Measurements from ENCODE around the gene ZNF425.
A peak's percentile ranks its signal among the peaks of the same experiment; 100 is the strongest.
"Not testable (repeated sequence)": the region's sequence is repeated elsewhere in the genome, so short reads cannot be mapped to it uniquely, and the experiment has no call there.

ZNF425 gene

DNA sequence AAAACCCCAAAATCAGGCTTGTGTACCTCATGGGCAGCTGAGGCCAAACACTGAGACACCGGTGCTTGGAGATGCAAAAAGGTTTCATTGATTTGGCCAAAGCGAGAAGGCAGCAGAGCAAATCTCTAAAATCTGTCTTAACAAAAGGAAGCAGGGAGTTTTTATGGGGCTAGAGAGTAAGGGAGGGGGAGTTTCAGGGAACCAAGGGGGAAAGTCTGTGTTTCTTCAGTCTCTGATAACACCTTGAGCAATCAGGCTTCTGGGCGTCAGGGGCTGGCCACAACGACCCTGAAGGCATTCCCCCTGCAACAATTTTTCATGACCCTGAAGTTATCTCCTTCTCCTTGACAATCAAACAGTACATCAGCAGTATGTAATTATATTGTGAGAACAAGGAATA is 32.9 kb downstream of the ZNF425 start:
- no peak for DNase-seq (ENCODE audit: extremely low read depth, low read depth)
- TF ChIP-seq, protein P1, sequence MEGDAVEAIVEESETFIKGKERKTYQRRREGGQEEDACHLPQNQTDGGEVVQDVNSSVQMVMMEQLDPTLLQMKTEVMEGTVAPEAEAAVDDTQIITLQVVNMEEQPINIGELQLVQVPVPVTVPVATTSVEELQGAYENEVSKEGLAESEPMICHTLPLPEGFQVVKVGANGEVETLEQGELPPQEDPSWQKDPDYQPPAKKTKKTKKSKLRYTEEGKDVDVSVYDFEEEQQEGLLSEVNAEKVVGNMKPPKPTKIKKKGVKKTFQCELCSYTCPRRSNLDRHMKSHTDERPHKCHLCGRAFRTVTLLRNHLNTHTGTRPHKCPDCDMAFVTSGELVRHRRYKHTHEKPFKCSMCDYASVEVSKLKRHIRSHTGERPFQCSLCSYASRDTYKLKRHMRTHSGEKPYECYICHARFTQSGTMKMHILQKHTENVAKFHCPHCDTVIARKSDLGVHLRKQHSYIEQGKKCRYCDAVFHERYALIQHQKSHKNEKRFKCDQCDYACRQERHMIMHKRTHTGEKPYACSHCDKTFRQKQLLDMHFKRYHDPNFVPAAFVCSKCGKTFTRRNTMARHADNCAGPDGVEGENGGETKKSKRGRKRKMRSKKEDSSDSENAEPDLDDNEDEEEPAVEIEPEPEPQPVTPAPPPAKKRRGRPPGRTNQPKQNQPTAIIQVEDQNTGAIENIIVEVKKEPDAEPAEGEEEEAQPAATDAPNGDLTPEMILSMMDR (IDR thresholded peaks at IDR 0.05; ENCODE audit: low read depth, low read length, missing control alignments) = no peak
- no peak overlapping the region for H3K4me3 ChIP-seq (replicated peaks; ENCODE audit: low read depth, low read length)

DNA sequence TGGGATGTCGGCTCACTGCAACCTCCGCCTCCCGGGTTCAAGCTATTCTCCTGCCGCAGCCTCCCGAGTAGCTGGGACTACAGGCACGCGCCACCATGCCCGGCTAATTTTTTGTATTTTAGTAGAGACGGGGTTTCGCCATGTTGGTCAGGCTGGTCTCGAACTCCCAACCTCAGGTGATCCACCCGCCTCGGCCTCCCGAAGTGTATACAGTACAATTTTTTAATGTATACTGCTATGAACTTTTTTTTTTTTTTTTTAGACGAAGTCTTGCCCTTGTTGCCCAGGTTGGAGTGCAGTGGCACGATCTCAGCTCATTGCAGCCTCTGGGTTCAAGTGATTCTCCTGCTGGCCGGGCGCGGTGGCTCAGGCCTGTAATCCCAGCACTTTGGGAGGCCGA is 33.9 kb downstream of the ZNF425 start:
- DNase-seq (ENCODE audit: extremely low read depth, low read depth); H3K4me3 ChIP-seq (replicated peaks; ENCODE audit: low read depth, low read length): not testable (repeated sequence)

DNA sequence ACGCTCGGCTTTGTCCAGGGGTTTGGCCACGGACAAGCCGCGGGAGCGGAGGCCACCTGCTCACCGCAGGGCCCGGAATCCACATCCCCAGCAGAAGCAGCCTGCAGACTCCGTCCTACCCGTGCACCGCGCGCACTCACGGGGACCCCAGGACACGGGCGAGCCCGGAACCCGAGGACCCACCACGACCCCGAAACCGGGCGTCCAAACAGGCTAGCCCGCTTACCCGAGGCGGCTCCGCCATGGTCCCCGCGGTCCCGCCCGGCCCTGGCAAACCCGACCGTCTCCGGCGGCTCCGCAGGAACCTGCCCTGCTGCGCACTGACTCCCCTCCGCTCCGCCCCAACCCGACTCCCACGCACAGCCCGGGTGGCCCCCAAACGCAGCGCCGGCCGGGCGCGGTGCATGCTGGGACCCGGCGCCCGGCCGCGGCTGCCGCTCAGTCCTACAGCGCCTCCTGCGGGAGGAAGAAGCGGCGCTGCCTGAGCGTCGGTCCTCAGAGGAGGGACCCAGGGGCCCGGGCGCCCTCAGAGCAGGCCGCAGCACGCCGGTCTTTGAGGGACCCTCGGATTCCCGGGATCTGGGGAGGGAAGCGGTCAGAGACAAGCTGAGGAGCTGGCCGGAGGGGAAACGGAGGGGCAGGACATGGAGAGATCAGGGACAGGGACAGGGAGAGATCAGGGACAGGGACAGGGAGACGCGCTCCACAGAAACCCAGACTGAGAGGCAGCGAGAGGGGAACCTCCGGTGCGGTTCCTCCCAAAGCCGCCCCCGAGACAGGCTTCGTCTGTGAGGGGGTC is 35.5 kb downstream of the ZNF425 start, which contains the start of gene ZNF786:
Gene ZNF786 (minus strand): TSS at position 322 of the 799 bp plus-strand sequence. CDS start 78 bp downstream, at position 244.
- DNase-seq (ENCODE audit: extremely low read depth, low read depth) = peak; percentile 53
- peak within 1 kb of the TSS; percentile 80 for H3K4me3 ChIP-seq (replicated peaks; ENCODE audit: low read depth, low read length)
- TF ChIP-seq, protein P1 (IDR thresholded peaks at IDR 0.05; ENCODE audit: low read depth, low read length, missing control alignments) = peak; percentile 93

DNA sequence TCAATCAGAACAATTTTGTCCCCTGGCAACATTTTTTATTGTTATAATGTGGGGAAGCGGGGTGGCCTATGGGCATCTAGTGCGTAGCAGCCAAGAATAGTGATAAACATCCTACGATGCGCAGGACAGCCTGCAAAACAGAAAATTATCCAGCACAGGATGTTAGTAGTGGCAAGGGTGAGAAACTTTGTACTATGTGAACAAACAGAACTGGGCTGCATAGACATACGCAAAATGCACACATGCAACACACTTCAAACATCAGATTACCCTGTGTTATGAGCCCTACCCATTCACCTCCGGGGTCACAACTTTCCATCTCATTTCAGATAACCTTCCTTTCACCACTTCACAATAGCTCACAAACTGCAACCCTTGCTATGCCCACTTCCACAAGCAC is 38.7 kb downstream of the ZNF425 start:
- no peak overlapping the region for H3K4me3 ChIP-seq (replicated peaks; ENCODE audit: low read depth, low read length)
- no peak for DNase-seq (ENCODE audit: extremely low read depth, low read depth)
- TF ChIP-seq, protein P1 (IDR thresholded peaks at IDR 0.05; ENCODE audit: low read depth, low read length, missing control alignments) = no peak

DNA sequence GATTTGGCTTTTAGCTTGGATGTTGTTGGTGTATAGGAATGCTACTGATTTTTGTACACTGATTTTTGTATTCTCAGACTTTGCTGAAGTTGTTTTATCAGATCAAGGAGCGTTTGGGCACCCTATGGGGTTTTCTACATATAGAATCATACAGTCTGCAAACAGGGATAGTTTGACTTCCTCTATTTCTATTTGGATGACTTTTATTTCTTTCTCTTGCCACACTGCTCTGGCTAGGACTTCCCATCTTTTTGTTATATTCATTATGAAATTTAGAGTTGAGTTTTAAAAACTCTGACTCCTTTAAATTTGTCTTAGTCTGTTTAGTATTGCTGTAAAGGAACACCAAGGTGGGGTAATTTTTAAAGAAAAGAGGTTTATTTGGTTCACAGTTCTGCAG is 40.3 kb downstream of the ZNF425 start:
- DNase-seq (ENCODE audit: extremely low read depth, low read depth) = no peak
- no peak overlapping the region for H3K4me3 ChIP-seq (replicated peaks; ENCODE audit: low read depth, low read length)
- TF ChIP-seq, protein P1 (IDR thresholded peaks at IDR 0.05; ENCODE audit: low read depth, low read length, missing control alignments) = no peak

DNA sequence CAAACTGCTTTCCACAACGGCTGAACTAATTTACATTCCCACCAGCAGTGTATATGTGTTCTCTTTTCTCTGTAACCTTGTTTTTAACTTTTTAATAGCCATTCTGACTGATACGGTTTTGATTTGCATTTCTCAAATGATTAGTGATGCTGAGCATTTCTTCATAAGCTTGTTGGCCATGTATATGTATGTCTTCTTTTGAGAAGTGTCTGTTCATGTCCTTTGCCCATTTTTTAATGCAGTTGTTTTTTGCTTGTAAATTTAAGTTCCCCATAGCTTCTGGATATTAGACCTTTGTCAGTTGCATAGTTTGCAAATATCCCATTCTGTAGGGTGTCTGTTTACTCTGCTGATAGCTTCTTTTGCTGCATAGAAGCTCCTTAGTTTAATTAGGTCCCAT is 41.7 kb downstream of the ZNF425 start:
- TF ChIP-seq, protein P1 (IDR thresholded peaks at IDR 0.05; ENCODE audit: low read depth, low read length, missing control alignments) = no peak
- H3K4me3 ChIP-seq (replicated peaks; ENCODE audit: low read depth, low read length) = no peak overlapping the region
- no peak for DNase-seq (ENCODE audit: extremely low read depth, low read depth)

DNA sequence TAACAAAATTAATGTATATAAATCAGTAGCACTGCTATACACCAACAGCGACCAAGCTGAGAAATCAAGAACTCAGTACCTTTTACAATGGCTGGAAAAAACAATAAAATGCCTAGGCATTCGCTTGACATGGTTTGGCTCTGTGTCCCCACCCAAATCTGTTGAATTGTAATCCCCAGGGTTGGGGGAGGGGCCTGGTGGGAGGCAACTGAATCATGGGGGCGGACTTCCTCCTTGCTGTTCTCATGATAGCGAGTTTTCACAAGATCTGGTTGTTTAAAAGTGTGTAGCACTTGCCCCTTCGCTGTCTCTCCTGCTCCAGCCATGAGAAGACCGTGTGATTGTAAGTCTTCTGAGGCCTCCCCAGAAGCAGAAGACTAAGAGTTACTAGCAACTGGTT is 44.2 kb downstream of the ZNF425 start:
- H3K4me3 ChIP-seq (replicated peaks; ENCODE audit: low read depth, low read length) = no peak overlapping the region
- TF ChIP-seq, protein P1 (IDR thresholded peaks at IDR 0.05; ENCODE audit: low read depth, low read length, missing control alignments) = no peak
- DNase-seq (ENCODE audit: extremely low read depth, low read depth) = no peak

All from HFF-Myc (cell line).